ENCODE measurements around the gene GCSAML. TPM values are rescaled to one million over a fixed set of nuclear protein-coding genes. Genes with fewer than 3 reads are reported as not detected.
"Not testable (repeated sequence)": the region's sequence is repeated elsewhere in the genome, so short reads cannot be mapped to it uniquely, and the experiment has no call there.

Gene GCSAML
- total RNA-seq = not detected in 2 replicates

- no peak for DNase-seq (ENCODE audit: low read depth)
Measured at GRCh38 chr1:247548769-247549182, at the start of gene GCSAML. Gene GCSAML (plus strand): TSS chr1:247549134. CDS start chr1:247549192, 58 bp downstream.

- DNase-seq (ENCODE audit: low read depth) = no peak
Measured at GRCh38 chr1:247500865-247501264, 48.1 kb upstream of the GCSAML start.

GRCh38 chr1:247506831-247507230, 42.1 kb upstream of the GCSAML start:
- no peak for DNase-seq (ENCODE audit: low read depth)

DNA sequence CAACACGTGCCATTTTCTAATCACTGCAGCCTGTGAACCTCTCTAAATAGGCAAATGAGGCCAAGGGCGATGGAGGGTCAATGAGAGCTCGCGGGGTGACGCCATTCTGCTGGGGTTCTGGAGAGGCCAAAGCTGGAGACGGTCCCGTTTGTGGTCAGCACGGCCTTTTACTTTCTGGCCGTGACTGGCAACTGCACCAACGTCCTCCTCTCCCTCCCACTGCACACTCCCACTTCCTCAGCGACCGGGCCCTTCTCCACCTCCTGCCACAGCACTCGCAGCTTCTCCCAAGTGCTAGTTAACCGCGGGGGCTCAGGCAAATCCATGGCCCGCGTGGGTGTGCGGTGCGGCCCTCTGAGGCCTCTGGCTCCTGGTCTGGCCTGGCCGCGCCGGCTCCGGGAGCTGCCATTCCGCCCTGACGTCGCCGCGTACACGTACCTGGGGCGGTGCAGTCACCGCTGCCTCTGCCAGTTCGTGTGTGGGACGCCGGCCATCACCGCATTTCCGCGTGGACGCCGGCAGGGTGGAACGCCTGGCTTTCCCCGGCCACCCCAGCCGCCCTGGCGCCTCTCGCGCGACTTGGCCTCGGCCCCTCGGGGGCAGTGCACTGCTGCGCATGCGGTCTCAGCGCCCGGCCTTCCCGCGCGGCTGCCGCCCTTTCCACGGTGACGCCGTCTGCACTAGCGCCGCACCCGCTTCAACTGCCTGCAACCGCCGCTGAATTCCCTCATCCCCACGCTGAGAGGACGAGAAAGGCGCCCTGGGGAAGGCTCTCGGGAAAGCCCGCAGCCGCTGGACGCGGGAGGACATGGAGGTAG, 30.9 kb upstream of the GCSAML start:
- no peak for DNase-seq (ENCODE audit: low read depth)

GRCh38 chr1:247518613-247518891, 30.4 kb upstream of the GCSAML start:
- no peak for DNase-seq (ENCODE audit: low read depth)

DNA sequence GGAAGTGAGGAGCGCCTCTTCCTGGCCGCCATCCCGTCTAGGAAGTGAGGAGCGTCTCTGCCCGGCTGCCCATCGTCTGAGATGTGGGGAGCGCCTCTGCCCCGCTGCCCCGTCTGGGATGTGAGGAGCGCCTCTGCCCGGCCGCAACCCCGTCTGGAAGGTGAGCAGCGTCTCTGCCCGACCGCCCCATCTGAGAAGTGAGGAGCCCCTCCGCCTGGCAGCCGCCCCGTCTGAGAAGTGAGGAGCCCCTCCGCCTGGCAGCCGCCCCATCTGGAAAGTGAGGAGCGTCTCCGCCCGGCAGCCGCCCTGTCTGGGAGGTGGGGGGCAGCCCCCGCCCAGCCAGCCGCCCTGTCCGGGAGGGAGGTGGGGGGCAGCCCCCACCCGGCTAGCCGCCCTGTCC, 27.0 kb upstream of the GCSAML start:
- DNase-seq (ENCODE audit: low read depth) = not testable (repeated sequence)

DNA sequence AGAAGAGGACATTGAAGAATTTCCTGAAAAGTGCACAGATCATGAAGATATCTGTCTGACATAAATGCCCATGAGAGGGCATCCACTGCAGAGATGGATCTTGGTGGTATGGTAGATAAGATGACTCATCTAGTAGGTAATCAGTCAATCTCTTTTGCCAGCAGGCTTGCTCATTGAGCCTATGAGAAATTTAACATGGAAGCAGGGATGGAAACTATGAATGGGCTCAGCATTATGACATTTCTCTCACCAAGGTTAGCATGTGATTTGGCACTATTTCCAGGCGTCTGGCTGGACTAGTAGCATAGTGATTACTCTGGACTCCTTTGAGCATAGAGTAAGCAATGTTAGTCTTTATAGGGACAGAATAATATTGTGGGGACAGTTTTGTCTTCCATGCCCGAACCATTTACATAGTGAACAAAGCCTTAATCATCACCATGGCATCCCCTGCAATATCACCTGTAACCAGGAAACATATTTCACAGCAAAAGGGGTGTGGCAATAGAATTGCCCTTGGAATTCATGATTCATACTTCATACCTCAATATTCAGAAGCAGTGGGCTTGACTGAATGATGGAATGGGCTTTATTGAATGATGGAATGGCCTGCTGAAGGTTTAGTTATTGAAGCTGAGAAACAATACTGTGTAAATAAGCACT, 20.0 kb upstream of the GCSAML start:
- DNase-seq (ENCODE audit: low read depth) = peak; percentile 2

GRCh38 chr1:247529771-247530355, 19.1 kb upstream of the GCSAML start:
- no peak for DNase-seq (ENCODE audit: low read depth)

DNA sequence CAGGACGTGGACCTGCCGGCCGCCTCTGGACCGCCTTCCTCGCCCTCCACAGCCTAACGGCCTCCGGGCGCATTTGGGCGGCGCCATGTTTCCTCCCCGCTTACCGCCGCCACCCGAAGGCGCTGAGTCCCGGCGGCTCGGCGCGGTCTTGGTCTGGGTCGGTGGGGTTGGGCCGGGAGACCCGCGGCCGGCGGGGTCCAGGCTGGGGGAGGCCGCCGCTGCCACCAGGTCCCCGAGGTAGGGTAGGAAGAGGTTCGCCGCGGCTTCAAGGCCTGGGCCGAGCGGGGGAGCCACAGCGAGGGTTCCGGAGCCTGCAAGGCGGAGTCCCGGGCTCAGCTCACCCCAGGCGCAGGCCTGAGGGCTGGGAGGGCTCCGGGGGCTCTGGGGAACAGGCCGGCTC, 18.1 kb upstream of the GCSAML start:
- DNase-seq (ENCODE audit: low read depth) = no peak

DNA sequence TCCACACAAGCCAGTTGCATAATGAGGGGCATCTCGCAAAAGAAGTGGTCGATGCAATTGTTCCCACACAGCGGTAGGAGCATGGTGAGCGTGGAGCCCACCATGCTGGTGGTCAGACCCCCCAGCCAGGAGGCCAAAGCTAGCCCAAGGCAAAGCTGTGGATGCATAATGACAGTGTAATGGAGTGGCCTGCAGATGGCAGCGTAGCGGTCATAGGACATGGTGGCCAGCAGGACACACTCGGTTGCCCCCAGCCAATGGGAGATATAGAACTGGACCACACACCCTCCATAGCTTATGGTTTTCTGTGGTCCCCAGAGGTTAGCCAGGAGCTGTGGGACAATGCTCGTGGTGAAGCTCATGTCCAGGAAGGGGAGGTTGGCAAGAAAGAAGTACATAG, 17.0 kb upstream of the GCSAML start:
- DNase-seq (ENCODE audit: low read depth) = no peak

- DNase-seq (ENCODE audit: low read depth) = no peak
Measured at GRCh38 chr1:247535402-247535801, 13.5 kb upstream of the GCSAML start.

DNA sequence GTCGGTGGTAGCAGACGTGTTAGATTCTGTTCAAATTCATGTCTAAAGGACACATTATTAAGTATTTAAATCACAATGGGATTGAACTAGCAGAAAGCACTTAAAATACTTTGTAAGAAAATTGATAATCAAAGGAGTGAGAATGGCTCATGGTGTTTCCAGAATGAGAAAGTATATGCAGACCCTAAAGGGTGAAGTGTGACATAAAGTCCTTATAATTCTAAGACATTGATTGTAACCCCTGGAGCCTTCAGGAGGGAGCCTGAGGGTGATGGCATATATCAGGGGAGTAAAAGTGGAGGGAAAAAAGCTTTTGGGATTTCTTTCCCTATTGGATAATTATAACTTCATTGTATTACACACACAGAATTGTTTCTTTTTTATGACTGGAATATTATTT, 12.6 kb upstream of the GCSAML start, which contains the start of gene OR2C3:
TSS of gene OR2C3 (minus strand) at position 101 of the 400 bp plus-strand sequence. CDS start 3,929 bp downstream, outside the sequence.
- no peak for DNase-seq (ENCODE audit: low read depth)

DNA sequence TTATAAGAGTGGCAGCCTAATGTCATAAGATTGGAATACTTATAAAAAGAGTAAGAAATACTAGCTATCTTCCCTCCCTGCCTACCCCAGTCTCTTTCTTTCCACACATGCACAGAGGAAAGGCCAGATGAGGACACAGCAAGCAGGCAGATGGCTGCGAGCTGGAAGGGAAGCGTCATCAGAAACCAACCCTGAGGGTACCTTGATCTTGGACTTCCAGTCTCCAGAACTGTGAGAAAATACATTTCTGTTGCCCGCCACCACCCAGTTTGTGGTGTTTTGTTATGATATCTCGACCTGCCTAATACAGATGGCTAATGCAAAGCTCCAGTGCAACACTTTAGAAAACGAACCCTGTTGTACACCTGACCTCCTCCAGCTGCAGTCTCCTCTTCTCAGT, 10.4 kb upstream of the GCSAML start:
- DNase-seq (ENCODE audit: low read depth) = no peak

DNA sequence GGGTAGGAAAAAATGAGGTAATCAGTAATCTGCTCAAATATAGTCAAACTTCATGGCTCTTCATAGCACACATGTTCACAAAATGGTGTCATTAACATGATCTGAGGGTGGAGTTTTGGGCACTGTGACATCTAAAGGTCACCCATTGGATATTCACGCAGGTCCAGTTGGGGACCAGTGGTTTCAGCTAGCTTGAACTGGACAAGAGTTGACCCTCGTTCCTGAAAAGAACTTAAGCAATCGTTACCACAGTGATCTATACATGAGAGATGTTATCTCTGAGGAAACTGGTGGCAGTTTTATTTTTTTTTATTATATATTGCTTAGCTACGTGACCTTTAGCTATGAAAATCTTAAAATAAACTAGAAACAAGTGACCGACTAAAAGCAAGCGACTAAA, 9.7 kb upstream of the GCSAML start:
- no peak for DNase-seq (ENCODE audit: low read depth)

- no peak for DNase-seq (ENCODE audit: low read depth)
Measured at GRCh38 chr1:247540581-247540980, 8.4 kb upstream of the GCSAML start.

DNA sequence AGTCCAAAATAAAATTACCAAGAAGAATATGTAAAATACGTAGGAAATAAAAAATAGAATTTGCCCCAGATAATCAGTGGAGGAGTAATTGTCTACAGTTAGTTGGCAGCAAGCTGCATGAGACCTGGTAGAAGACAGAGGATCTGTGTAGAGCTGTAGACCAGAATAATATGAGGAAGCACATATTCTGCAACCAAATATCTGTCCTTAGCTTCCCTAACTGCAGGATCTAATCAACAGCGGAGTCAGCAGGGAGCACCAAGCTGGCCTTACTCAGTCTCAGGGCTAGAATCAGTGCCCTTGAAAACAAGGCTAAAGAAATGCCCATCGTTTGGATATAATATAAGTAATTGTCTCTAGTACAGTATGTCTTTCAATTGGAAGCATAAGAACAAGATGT, 6.1 kb upstream of the GCSAML start:
- no peak for DNase-seq (ENCODE audit: low read depth)

- DNase-seq (ENCODE audit: low read depth) = no peak
Measured at GRCh38 chr1:247548092-247548491, 842 bp upstream of the GCSAML start.

GRCh38 chr1:247551721-247552120, 2.8 kb downstream of the GCSAML start:
- no peak for DNase-seq (ENCODE audit: low read depth)

DNA sequence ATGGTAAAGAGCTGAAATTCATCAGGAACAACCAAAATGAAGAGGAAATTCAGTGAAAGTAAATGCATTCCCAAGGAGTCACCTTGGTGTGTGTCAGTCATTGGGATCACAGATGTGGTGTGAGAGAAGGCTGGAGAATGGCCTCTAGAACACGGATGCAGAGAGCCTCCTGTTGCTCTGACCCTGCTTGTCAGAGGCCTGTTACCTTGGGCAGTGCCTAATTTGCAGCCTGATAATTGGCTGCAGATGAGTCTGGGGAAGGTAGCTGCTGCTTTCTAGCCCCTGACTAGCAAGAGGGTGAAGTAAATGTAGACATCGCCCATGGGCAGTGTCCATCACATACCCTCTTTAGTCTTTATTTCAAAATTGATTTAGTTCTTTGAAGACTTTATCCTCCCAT, 3.3 kb downstream of the GCSAML start:
- no peak for DNase-seq (ENCODE audit: low read depth)

DNA sequence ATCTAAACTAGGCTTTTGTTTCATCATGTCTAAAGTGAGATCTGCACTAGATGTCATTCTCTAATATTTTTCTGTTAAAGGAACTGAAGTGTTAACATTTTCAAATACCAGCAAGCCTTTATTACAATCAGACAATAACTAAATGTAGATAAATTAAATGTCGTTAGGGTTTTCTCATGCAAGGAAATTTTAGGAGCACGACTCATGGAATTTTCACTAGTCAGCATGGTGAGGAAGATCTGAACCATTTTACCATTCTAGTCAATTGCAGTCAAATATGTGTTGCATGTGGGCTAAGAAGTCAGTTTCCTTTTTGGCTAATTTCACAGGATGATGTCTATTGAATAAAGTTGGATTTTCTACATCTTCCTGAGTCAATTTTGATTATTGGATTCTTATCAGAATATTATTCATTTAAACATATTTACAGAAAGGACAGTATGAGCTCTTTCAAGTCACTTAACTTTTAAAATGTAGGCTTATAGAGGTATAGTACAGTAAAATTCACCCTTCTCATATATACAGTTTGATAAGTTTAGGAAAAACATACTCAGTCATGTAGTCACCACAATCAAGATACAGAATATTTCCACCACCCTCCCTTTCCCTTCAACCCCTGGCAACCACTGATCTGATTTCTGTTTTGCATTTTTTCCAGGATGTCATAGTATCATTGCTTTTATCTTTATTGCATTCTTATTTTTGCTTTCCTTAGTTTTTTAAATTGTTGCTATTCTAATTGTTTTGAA, 9.2 kb downstream of the GCSAML start:
- no peak for DNase-seq (ENCODE audit: low read depth)

DNA sequence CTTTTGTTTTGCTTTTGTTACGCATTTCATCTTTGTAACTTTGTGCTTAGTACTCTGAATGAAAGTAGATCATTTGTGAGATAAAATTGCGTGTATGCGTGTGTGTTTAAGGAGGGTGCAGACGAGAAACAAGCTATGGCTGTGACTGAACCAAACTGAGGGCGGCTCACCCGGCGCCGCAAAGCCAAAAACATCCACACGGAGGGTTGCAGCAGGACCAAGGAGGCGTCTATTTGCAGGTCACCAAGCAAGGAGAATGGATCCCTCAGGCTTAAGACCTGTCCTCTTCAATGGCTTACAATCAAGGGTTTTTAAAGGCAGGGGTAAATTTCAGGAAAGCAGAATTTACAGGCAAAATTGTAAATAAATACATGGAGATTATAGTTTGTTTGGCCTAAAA, 12.8 kb downstream of the GCSAML start:
- DNase-seq (ENCODE audit: low read depth) = no peak

- DNase-seq (ENCODE audit: low read depth) = no peak
Measured at GRCh38 chr1:247562198-247562597, 13.3 kb downstream of the GCSAML start.
